Retina (tissue), 1 donor: Measurements from ENCODE around the gene GTF3C1.
"Not testable (repeated sequence)": the region's sequence is repeated elsewhere in the genome, so short reads cannot be mapped to it uniquely, and the experiment has no call there.

ENCODE experiments used
- DNase-seq: peaks from one replicate; pipeline ENCODE4 v3.0.0-alpha.2; 2016

The GTF3C1 gene

DNA sequence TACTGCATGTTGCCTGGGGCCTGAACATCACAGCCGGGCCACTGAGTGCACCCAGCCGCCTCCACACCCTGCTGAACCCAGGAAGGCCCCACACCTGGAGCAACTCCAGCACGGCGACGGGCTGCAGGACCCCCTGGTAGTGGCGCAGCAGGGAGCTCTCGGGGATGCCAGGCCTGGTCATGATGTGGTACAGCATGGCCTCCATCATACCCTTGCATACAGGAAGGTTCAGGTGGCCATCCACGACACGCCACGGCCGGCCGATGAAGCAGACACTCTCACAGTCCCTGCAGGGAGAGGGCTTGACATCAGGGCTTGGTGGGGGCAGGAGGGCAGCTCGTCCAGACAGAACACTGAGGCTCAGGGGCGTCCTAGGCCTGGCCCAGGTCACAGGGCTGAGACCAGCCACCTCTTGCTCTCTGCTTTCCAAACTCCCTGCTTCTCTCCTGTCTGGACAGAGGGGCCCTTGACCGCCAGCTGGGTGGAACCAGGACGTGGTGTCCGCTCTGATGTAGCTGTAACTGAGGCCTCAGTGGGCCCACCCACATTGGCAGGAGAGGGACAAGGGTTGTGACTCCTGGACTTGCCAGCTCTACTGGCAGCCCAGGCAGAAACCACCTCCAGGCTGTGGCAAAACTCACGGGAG lies 87.4 kb downstream of the GTF3C1 start:
- no peak for DNase-seq

- DNase-seq = no peak
These were observed 88.1 kb downstream of the GTF3C1 start for GRCh38 chr16:27461483-27462171.

DNA sequence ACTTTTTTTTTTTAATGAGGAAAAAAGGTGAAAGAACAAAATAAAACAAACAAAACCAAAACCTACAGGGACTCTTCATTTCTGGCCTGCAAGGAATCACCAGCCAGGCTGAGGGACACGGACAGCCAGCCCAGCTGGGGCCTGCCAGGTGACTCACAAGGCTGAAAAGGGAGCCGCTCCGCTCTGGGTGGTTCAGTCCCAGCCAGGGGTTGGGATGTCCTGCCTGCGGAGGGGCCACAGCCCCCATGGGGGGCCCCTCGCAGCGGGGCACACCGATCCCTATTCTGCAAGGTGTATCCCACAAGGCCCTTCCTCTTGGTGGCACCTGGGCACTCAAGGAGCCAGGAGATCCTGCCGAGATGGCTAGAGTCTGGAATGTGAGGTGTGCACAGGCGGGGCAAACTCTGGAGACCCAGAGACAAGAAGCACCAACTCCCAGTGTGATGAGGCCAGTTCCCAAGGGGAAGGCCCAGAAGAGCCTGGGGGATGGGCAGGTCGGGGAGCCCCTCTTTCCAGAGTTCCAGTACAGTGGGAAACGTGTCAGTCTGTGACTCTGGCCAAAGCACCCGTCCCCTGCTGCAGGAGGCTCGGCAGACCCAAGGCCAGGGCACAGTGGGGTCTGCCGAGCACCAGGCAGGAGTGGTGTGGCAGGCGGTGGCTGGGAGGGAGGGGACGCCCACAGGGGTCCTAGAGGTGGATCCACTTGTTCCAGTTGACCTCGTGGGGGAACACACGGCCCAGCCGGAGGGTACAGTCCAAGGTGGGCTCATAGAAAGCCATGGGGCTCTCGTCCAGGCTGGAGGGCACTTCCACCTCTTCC lies 88.8 kb downstream of the GTF3C1 start:
- DNase-seq = no peak

DNA sequence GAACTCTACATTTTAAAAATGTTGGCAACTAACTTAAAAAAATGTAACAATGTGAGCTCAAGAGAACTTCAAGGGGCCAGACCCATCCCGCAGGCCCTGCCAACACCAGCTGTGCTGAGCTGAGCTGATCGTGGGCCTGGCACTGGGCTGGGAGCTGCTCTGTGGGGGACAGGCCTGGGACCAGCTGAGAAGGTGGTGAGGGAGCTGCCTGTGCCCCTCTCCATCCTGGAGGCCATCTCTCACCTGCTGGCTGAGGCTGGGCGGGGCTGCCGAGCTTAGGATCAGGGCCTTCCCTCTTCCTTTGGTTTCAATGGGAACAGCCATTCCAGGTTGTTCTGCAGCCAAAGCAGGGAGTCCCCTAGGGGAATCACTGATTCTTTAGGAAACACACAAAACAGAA lies 89.5 kb downstream of the GTF3C1 start:
- DNase-seq = no peak

- no peak for DNase-seq
These were observed 90.6 kb downstream of the GTF3C1 start for GRCh38 chr16:27458987-27459688.

GRCh38 chr16:27458258-27458657 lies 91.5 kb downstream of the GTF3C1 start:
- no peak for DNase-seq

DNA sequence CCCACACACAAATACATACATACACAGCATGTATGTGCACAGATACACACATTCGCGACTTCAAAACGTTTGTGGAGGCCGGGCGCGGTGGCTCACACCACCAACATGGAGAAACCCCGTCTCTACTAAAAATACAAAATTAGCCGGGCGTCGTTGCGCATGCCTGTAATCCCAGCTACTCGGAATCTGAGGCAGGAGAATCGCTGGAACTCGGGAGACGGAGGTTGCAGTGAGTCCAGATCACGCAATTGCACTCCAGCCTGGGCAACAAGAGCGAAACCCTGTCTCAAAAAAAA lies 92.2 kb downstream of the GTF3C1 start:
- DNase-seq = not testable (repeated sequence)

- no peak for DNase-seq
These were observed 94.0 kb downstream of the GTF3C1 start for GRCh38 chr16:27455700-27456099.

- no peak for DNase-seq
These were observed 96.3 kb downstream of the GTF3C1 start for GRCh38 chr16:27453494-27453825.

DNA sequence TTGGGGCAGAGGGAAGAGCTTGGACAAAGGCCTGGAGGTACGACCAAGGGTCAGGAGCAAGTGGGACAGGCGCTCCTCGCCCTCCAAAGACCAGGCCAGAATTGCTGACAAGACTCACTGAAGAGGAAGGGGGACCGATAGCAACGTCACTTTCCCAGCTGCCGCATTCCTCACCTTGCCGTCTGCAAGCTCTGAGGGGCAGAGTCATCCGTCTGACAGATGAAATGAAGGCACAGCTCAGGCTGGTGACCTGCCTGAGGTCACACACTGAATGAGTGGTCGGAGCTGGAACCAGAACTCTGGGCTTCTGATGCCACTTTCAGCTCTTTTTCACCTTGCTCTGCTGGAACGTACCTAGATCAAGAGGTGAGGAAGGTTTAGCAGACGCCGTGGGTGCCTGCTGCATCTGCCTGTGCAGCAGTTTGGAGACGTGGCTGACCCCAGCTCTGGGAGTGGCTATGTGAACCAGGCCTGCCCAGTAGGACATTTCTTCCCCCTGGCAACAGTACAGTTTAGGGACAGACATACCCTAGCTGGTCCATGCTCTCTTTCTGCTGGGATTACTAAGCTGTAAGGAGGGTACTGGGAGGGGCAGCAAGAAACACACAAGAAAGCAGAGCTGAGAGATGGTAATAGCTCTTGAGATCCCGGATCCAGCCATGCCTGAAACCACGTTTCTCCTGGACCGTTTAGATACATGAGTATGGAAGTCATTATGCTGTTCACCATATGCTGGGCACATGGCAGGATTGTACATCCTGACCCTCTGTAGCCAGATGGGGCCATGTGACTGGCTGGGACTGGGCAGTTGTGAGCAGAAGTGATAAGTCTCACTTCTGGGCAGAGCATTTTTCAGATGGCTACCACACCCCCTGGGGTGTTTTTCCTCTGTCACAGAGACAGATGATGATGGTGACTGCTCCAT lies 96.9 kb downstream of the GTF3C1 start:
- DNase-seq = no peak

DNA sequence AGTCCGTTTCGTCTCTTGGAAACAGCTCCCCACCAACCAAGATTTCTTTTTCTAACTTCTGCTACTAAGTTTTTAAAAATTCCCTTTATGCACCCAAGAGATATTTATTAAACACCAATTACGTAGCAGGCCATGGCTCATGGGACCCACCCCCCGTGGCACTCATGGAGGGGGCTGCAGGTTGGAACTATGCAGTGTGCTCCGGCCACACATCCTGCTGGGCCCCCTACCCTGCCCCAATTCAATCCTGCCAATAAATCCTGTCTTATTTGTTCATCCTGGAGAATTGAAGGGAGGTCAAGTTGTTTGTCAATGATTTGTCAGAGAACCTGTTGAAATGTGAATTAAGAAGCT lies 99.5 kb downstream of the GTF3C1 start:
- DNase-seq = no peak

DNA sequence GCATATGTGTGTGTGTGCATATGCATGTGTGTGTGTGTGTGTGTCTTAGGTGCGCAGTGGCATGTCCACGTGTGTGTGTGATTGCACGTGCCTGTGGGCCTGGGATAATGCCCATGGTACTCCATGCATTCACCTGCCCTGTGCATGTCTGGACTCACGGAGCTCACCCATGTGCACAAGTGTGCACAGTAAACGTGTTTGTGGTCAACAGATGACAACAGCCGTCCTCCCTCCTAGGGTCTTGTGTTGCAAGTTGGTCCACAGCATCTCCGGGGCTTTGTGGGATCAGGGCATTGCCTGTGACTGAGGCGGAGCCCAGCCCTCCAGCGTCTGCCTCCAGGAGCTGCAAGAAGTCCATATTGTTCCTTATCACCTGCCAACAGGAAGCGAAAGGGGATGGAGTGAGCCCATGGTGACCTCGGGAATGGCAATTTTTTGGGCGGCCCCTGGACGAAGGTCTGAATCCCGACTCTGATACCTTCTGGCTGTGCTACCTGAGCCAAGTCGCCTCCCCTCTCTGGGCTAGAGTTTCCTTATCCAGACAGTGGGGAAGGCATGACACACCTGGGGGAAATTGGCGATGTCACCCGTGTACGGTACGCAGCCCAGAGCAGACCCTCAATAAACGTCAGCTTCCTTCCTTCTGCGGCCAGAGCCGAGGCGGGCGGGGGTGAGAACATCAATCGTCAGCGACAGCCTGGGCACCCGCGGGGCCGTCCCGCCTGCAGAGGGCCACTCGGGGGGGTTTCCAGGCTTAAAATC lies 100.1 kb downstream of the GTF3C1 start:
- DNase-seq = no peak

- no peak for DNase-seq
These were observed 100.9 kb downstream of the GTF3C1 start for GRCh38 chr16:27448532-27449433.

DNA sequence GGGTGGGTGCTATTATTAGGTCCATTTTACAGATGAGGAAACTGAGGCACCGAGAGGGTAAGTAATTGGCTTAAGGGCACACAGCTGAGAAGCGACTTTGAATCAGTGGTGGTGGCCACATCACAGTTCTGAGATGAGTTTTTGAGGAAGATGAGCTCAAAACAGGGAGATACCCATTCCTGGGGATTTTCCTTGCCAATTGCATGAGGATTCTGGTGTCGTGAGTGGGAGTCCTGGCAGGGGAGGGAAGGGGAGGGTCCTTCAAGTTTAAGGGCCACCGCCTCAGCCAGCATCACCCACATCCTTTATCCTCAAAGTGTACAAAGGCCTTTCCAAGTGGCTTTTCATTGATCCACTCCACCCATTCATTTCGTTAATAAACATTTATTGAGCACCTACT lies 102.4 kb downstream of the GTF3C1 start:
- DNase-seq = no peak

GRCh38 chr16:27446721-27447120 lies 103.0 kb downstream of the GTF3C1 start:
- no peak for DNase-seq

DNA sequence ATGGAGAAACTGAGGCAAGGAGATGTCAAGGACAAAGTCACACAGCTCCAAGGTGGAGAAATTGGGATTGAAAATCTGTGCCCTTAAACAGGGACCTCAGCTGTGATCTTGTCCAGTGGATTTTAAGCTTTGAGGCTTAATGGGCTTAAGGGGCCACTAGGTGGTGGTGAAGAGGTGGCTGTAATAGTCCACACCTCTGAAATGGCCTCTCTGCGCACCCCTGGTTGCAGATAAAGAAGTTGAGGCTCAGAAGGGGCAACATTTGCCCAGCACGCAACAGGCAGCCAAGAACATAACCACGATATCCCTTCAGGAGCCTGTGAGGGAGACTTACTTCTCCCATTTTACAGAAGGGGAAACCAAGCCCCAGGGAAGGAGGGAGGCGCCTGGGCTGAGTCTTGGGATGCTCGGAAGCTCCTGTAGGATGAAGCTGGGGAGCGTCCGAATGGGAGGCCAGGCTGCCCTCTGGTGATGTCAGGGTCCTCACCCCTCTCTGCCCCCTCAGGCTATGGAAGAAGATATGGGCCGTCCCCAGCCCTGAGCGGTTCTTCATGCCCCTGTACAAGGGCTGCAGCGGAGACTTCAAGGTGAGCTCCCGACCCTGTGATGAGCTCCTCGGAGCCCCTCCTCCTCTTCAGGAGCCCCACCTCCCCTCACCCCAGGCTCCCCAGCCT lies 104.1 kb downstream of the GTF3C1 start:
- DNase-seq = no peak

- DNase-seq = no peak
These were observed 105.2 kb downstream of the GTF3C1 start for GRCh38 chr16:27444470-27444869.

DNA sequence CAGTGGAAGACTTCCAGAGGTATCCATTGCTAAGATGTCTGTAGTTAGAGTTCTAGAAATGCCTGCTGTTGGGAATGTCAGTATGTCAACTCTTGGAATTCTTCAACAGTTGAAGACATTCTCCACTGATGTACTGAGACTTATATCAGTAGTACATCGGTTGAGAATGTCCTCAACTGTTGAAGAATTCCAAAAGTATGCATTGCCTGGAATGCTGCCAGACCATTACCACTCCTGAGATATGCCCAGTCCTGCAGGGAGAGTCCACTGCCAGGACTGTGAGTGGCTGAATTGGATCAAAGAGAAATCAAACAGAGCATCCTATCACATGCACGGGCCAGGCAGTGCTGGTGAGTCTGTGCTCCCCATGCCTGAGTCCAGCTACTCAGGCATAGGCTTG lies 105.7 kb downstream of the GTF3C1 start:
- no peak for DNase-seq

DNA sequence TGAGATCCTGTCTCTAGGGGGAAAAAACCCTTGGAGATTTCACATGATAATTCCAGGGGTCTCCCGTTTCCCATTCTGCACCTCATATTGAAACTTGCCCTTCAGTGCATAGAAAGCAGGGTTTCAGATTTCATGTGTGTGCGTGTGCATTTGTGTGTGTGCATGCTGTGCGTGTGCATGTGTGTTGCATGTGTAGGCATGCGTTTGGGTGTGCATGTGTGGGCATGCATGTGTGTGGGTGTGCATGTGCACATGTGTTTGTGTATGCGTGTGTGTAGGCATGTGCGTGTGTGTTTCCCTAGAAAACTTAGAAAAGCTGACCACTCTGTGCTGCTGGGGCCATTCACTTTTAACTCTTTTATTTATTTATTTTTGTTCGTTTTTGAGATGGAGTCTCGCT lies 107.7 kb downstream of the GTF3C1 start:
- no peak for DNase-seq

GRCh38 chr16:27441276-27441675 lies 108.4 kb downstream of the GTF3C1 start:
- no peak for DNase-seq
